Omental fat pad (tissue), 4 donors: Measurements from ENCODE around the gene LCN15. TPM values are rescaled to one million over a fixed set of nuclear protein-coding genes. Genes with fewer than 3 reads are reported as not detected.
A peak's percentile ranks its signal among the peaks of the same experiment; 100 is the strongest.
"Not testable (repeated sequence)": the region's sequence is repeated elsewhere in the genome, so short reads cannot be mapped to it uniquely, and the experiment has no call there.

ENCODE experiments used
- ATAC-seq: fragments of 150-250 bp; one replicate; pipeline ENCODE4 v1.9.1; 2016; ENCODE audit warnings: mild to moderate bottlenecking, moderate library complexity; ENCODE audit not compliant: low FRiP score
- DNase-seq: peaks from one replicate; pipeline ENCODE4 v3.0.0-alpha.2; 2019; ENCODE audit warnings: low spot score
- CTCF ChIP-seq, 3 donors: fragments of 450-650 bp; IDR thresholded peaks; one replicate each; pipeline ENCODE4 v1.5.1; 2016 to 2017; ENCODE audit warnings: antibody characterized with exemption in 3 of 3, mild to moderate bottlenecking in 3 of 3, moderate library complexity in 2 of 3
- small RNA-seq: library from RNA; depleted of rRNA; stranded (forward); fragments of <200 nt; gene quantifications from one replicate; pipeline ENCODE3, GENCODE V24; 2016
- total RNA-seq, 4 donors: library from RNA; depleted of rRNA; stranded (reverse); fragments of >200 nt; gene quantifications; one replicate each; pipeline ENCODE4 v1.1.0, GENCODE V29; 2016

LCN15 gene
- total RNA-seq, 4 donors from 2014 or later: not detected

- TF ChIP-seq CTCF (IDR thresholded peaks at IDR 0.05): no peak
- ATAC-seq (peak; percentile 12), DNase-seq (no peak)
Measured at GRCh38 chr9:136711751-136712689, 52.3 kb downstream of the LCN15 start, which contains the start of gene DIPK1B. Gene DIPK1B, plus strand, starts transcription at chr9:136712572. Its CDS starts 94 bp downstream, at chr9:136712666.

- ATAC-seq: not testable (repeated sequence)
Measured at GRCh38 chr9:136711219-136711648, 53.1 kb downstream of the LCN15 start.

DNA sequence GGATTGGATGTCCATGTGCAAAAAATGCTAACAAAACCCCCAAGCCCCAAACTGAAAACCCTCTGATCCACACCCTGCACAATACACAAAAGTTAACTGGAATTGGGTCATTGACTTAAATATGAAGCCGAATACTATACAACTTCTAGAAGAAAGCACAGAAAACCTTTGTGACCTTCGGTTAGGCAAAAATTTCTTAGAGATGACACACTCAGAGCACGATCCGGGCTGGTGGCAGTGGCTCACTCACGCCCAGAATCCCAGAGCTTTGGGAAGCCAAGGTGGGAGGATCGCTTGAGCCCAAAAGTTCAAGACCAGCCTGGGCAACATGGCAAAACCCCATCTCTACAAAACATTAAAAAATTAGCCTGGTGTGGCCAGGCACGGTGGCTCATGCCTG, 53.8 kb downstream of the LCN15 start:
- DNase-seq (no peak), ATAC-seq (no peak)
- TF ChIP-seq CTCF (IDR thresholded peaks at IDR 0.05): no peak

More at GRCh38 chr9:136711219-136711648, 53.1 kb downstream of the LCN15 start:
- DNase-seq: not testable (repeated sequence)

Small RNAs within 50 kb of the gene (small RNA-seq; reads per million reads assigned to genes)
- not detected for gene AL355987.2
- not detected for gene ATP6V1G1P3
- gene MIR6722: not detected

Other genes starting within 250 kb of the LCN15 start
- gene NOTCH1, start 218.5 kb downstream of the LCN15 start, total RNA-seq: 10 to 100 TPM; 10.4 to 61.8 (median 55.1) TPM
- gene EGFL7, start 101.6 kb downstream of the LCN15 start, total RNA-seq: 100 to 1,000 TPM in 3 of 4 donors, 10 to 100 TPM in 1; 50.6 to 274 (median 145) TPM
- 100 to 1,000 TPM; 391 to 854 (median 473) TPM for gene AGPAT2, start 77.1 kb downstream of the LCN15 start, total RNA-seq
- gene DIPK1B, start 51.9 kb downstream of the LCN15 start, total RNA-seq: 10 to 100 TPM in 1 of 4 donors, 1 to 10 TPM in 3; 4.4 to 12.8 (median 7.5) TPM
- gene LCN10, start 21.6 kb downstream of the LCN15 start, total RNA-seq: 10 to 100 TPM in 1 of 4 donors, 1 to 10 TPM in 3; 3.5 to 10.2 (median 5.0) TPM
- gene LCN6, start 16.0 kb downstream of the LCN15 start, total RNA-seq: 10 to 100 TPM in 2 of 4 donors, 1 to 10 TPM in 2; 5.0 to 24.1 (median 9.0) TPM
- gene LCN8, start 6.3 kb downstream of the LCN15 start, total RNA-seq: not detected
- 10 to 100 TPM; 43.1 to 88.1 (median 70.9) TPM for gene TMEM141, start 26.8 kb upstream of the LCN15 start, total RNA-seq
- gene CCDC183, start 31.8 kb upstream of the LCN15 start, total RNA-seq: 1 to 10 TPM; 1.5 to 2.8 (median 1.9) TPM
- gene RABL6, start 43.4 kb upstream of the LCN15 start, total RNA-seq: 10 to 100 TPM; 33.7 to 46.9 (median 44.9) TPM
- gene AJM1, start 78.0 kb upstream of the LCN15 start, total RNA-seq: 1 to 10 TPM in 1 of 4 donors, under 1 TPM in 3; 0.72 to 2.5 (median 0.78) TPM
- gene PHPT1, start 84.9 kb upstream of the LCN15 start, total RNA-seq: 10 to 100 TPM; 27.1 to 53.9 (median 40.9) TPM
- gene MAMDC4, start 87.8 kb upstream of the LCN15 start, total RNA-seq: 1 to 10 TPM; 1.4 to 3.9 (median 1.7) TPM
- gene EDF1, start 101.8 kb upstream of the LCN15 start, total RNA-seq: 100 to 1,000 TPM; 281 to 323 (median 308) TPM
- gene TRAF2, start 122.0 kb upstream of the LCN15 start, total RNA-seq: 1 to 10 TPM; 3.2 to 9.1 (median 5.1) TPM
- 100 to 1,000 TPM; 154 to 242 (median 185) TPM for gene FBXW5, start 180.2 kb upstream of the LCN15 start, total RNA-seq
- 1 to 10 TPM in 1 of 4 donors, not detected in 3; 4.3 TPM for gene C8G, start 180.7 kb upstream of the LCN15 start, total RNA-seq
- under 1 TPM in 1 of 4 donors, not detected in 3; 0.46 TPM for gene LCN12, start 187.8 kb upstream of the LCN15 start, total RNA-seq
- gene PTGDS, start 213.0 kb upstream of the LCN15 start, total RNA-seq: 100 to 1,000 TPM in 2 of 4 donors, 10 to 100 TPM in 2; 76.9 to 173 (median 118) TPM
- gene LCNL1, start 218.5 kb upstream of the LCN15 start, total RNA-seq: under 1 TPM in 3 of 4 donors, not detected in 1; 0.28 to 0.47 (median 0.36) TPM
- 10 to 100 TPM; 22.0 to 37.0 (median 31.6) TPM for gene PAXX, start 227.9 kb upstream of the LCN15 start, total RNA-seq
- gene CLIC3, start 232.1 kb upstream of the LCN15 start, total RNA-seq: 1 to 10 TPM in 3 of 4 donors, under 1 TPM in 1; 0.95 to 9.7 (median 4.7) TPM